Measurements from ENCODE around the gene MEX3D. TPM values are rescaled to one million over a fixed set of nuclear protein-coding genes. Genes with fewer than 3 reads are reported as not detected.

Gene MEX3D
- polyA plus RNA-seq, 2 of the 4 experiments (the other 2 are of a cell fraction) = 2.1 to 7.1 TPM

GRCh38 chr19:1612114-1613086 is 44.3 kb upstream of the MEX3D start:
- no peak overlapping the region for H3K4me2 ChIP-seq
- peaks cover 5% of the 10 kb centered on the region; the same call in 1 of the 3 replicates for H3K4me1 ChIP-seq
- FAIRE-seq (no peak), ATAC-seq (no peak), DNase-seq (ENCODE audit: low read depth in 1 of 2, low spot score in 1 of 2) (no peak)
- 97% methylated on average over 26 of the region's 39 CpGs for WGBS (ENCODE audit: missing lambda C conversion rate)
- ChIA-PET POLR2A (no interaction called here), CTCF (interaction anchor here (1.2 to 1.6 kb wide), 3 partner anchors 22 to 213 kb away, joined by 3 to 6 read pairs (median 4); no protein-coding TSS in a partner anchor)
- no peaks in the 10 kb centered on the region for H3K9me3 ChIP-seq
- TF ChIP-seq BCL3 (IDR thresholded peaks at IDR 0.05) = no peak
- TF ChIP-seq USF2 (IDR thresholded peaks at IDR 0.05) = no peak
- H3K27ac ChIP-seq = no peak overlapping the region
- no peak overlapping the region for H3K4me3 ChIP-seq

- DNase-seq (ENCODE audit: low read depth in 1 of 2, low spot score in 1 of 2) = no peak
- peaks cover 9% of the 10 kb centered on the region for H3K4me1 ChIP-seq
- CTCF ChIA-PET = interaction anchor here (0.7 to 1.2 kb wide), 2 partner anchors 13 to 171 kb away, joined by 3 to 5 read pairs; no protein-coding TSS in a partner anchor
Measured at GRCh38 chr19:1611353-1611752, 43.2 kb upstream of the MEX3D start.

GRCh38 chr19:1610579-1610978 is 42.5 kb upstream of the MEX3D start:
- 78% methylated on average over 6 of the region's 11 CpGs for WGBS (ENCODE audit: missing lambda C conversion rate)
- no peak for FAIRE-seq
- H3K4me1 ChIP-seq = peaks cover 13% of the 10 kb centered on the region
- H3K27ac ChIP-seq = no peak overlapping the region
- TF ChIP-seq CHD2 (IDR thresholded peaks at IDR 0.05; ENCODE audit: low read length, partially characterized antibody) (no peak), POLR2AphosphoS2 (conservative IDR thresholded peaks at IDR 0.05; ENCODE audit: low read length) (no peak), ZFP36 (IDR thresholded peaks at IDR 0.05; ENCODE audit: borderline replicate concordance, partially characterized antibody) (no peak), EHF (CRISPR knock-in tag; IDR thresholded peaks at IDR 0.05) (no peak), CHD4 (IDR thresholded peaks at IDR 0.05; ENCODE audit: borderline replicate concordance) (no peak), KDM5A (IDR thresholded peaks at IDR 0.05) (no peak), JUNB (IDR thresholded peaks at IDR 0.05) (no peak), ATOH8 (CRISPR knock-in tag; IDR thresholded peaks at IDR 0.05; ENCODE audit: low read depth) (no peak), GATA3 (IDR thresholded peaks at IDR 0.05; ENCODE audit: borderline replicate concordance) (no peak), RAD21 (conservative IDR thresholded peaks at IDR 0.05 in 1 of 2, IDR thresholded peaks at IDR 0.05 in 1 of 2) (no peak)
- POLR2A ChIA-PET = no interaction called here
- no peak overlapping the region for H3K4me2 ChIP-seq
- no peak for ATAC-seq
- no peak for DNase-seq (ENCODE audit: low read depth in 1 of 2, low spot score in 1 of 2)
- CTCF ChIA-PET = interaction anchor here (1.2 kb wide), 1 partner anchor 172 kb away, joined by 5 read pairs; no protein-coding TSS in a partner anchor
- H3K9me3 ChIP-seq = no peaks in the 10 kb centered on the region
- no peak overlapping the region for H3K4me3 ChIP-seq

More at GRCh38 chr19:1611353-1611752, 43.2 kb upstream of the MEX3D start:
- POLR2A ChIA-PET = no interaction called here
- WGBS (ENCODE audit: missing lambda C conversion rate) = 100% methylated on average over 6 of the region's 15 CpGs
- no peaks in the 10 kb centered on the region for H3K9me3 ChIP-seq
- no peak overlapping the region for H3K4me2 ChIP-seq
- no peak for FAIRE-seq
- no peak overlapping the region for H3K27ac ChIP-seq
- no peak overlapping the region for H3K4me3 ChIP-seq
- ATAC-seq = no peak
- no peak for TF ChIP-seq CEBPB (IDR thresholded peaks at IDR 0.05)
- no peak for TF ChIP-seq TFCP2L1 (CRISPR knock-in tag; IDR thresholded peaks at IDR 0.05)
- no peak for TF ChIP-seq KDM1A (IDR thresholded peaks at IDR 0.05; ENCODE audit: low read depth)
- TF ChIP-seq CBX8 (IDR thresholded peaks at IDR 0.05) = no peak
- TF ChIP-seq EHF (CRISPR knock-in tag; IDR thresholded peaks at IDR 0.05) = no peak
- TF ChIP-seq HOXB13 (CRISPR knock-in tag; IDR thresholded peaks at IDR 0.05; ENCODE audit: low read depth) = no peak
- TF ChIP-seq MAX (IDR thresholded peaks at IDR 0.05) = no peak
- no peak for TF ChIP-seq BCL3 (IDR thresholded peaks at IDR 0.05)
- TF ChIP-seq HMGXB4 (CRISPR knock-in tag; IDR thresholded peaks at IDR 0.05; ENCODE audit: borderline replicate concordance) = no peak

All from A549 (cell line).